ENCODE results near the gene SLC38A9.

DNA sequence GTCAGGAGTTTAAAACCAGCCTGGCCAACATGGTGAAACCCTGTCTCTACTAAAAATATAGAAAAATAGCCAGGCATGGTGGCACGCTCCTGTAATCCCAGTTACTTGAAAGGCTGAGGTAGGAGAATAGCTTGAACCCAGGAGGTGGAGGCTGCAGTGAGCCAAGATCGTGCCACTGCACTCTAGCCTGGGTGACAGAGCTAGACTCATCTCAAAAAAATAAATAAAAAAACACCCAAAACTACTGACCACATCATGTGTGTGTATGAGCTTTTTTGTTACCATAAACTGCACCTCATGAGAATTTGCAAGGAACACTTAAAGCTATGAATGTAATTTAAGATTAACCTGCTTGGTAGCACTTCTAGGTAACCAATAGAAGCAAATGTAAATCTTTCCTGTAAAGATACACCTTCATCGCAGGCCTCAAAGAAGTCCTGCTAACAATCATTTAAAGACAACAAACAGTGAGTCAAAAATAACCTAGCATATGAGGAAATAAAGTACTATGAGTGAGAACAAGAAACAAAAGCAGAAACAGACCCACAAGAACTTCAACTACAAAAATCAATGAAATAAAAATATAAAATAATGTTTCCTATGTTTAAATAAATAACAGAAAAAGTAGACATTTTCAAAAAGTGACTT lies 13.0 kb downstream of the SLC38A9 start:
- TF ChIP-seq EZH2 (IDR thresholded peaks at IDR 0.05), result no peak
- TF ChIP-seq POLR2AphosphoS5 (IDR thresholded peaks at IDR 0.05; ENCODE audit: borderline replicate concordance, low read depth, low read length), result no peak
